ENCODE measurements around the gene BCL7A. TPM values are rescaled to one million over a fixed set of nuclear protein-coding genes. Genes with fewer than 3 reads are reported as not detected.
"Not testable (repeated sequence)": the region's sequence is repeated elsewhere in the genome, so short reads cannot be mapped to it uniquely, and the experiment has no call there.

Gene BCL7A
- total RNA-seq, 1 experiment from 2014 or later = 10.3 TPM

- no peak for DNase-seq (ENCODE audit: low read depth)
These were observed 2.6 kb downstream of the BCL7A start for GRCh38 chr12:122024132-122024785.

- DNase-seq (ENCODE audit: low read depth) = no peak
These were observed 5.1 kb downstream of the BCL7A start for GRCh38 chr12:122026706-122027333.

- peak; percentile 21 for DNase-seq (ENCODE audit: low read depth)
These were observed 6.7 kb downstream of the BCL7A start for GRCh38 chr12:122028165-122028904.

GRCh38 chr12:122028905-122029560, 7.3 kb downstream of the BCL7A start:
- DNase-seq (ENCODE audit: low read depth) = no peak

GRCh38 chr12:122029620-122030423, 8.1 kb downstream of the BCL7A start:
- DNase-seq (ENCODE audit: low read depth) = no peak

DNA sequence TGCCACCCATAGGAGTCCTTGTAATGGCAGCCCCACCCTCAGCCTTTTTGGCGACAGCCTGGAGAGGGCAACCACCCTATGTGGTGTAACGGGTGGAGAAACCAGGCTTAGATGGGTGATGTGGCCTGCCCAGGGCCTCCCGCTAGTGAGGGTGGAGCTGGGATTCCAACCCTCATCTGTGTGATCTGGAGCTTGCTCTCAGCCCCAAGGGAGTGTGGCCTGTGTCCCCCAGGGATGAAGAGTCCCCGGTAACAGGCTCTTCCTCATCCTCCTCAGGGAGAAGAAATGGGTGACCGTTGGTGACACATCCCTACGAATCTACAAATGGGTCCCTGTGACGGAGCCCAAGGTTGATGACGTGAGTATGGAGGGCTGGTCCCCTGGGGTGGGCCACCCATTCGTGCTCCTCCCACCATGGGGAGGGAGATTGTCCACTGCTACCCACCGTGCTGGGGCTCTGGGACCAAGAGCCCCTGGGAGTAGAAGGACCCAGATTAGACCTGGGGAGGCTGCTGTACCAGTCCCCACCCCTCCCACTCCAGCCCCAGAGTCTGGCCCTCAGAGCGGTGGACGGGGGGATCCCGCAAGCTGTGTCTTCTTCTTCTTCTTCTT, 8.8 kb downstream of the BCL7A start:
- no peak for DNase-seq (ENCODE audit: low read depth)

- peak; percentile 31 for DNase-seq (ENCODE audit: low read depth)
These were observed 9.9 kb downstream of the BCL7A start for GRCh38 chr12:122031342-122032216.

DNA sequence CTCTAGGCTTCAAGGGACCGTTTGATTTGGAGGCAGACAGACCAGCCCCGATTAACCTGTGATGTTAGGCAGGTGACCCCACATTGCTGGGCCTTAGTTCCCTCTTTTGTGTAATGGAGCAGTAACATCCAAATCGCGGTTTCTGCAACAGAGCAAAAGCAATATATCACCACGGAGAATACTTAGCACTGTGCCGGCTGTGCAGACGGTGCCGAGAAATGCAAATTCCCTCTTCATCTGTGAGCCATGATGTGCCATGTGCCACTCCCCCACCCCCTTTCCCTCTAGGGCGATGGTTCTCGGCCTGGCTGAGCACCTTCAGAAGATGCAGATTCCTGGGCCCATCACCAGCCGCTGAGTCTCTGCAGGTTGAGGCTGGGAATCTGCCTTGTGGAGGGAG, 10.9 kb downstream of the BCL7A start:
- no peak for DNase-seq (ENCODE audit: low read depth)

- DNase-seq (ENCODE audit: low read depth) = no peak
These were observed 13.6 kb downstream of the BCL7A start for GRCh38 chr12:122035292-122035691.

DNA sequence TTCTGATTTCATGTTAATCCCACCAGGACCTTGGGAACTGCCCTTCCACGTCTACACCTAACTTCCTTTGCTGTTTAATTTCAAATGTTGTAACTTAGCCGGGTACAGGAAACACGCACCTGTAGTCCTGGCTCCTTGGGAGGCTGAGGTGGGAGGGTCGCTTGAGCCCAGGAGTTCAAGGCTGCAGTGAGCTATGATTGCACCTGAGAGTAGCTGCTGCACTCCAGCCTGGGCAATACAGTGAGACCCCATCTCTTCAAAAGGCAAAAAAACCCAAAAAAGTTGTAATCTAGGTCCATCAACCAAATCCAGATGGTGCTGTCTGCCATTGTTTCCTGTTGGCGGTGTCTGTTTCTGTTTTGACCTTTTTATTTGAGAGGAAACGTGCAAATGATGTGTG, 14.5 kb downstream of the BCL7A start:
- DNase-seq (ENCODE audit: low read depth) = no peak

GRCh38 chr12:122040579-122041386, 19.1 kb downstream of the BCL7A start:
- no peak for DNase-seq (ENCODE audit: low read depth)

- not testable (repeated sequence) for DNase-seq (ENCODE audit: low read depth)
These were observed 19.8 kb downstream of the BCL7A start for GRCh38 chr12:122041458-122041857.

DNA sequence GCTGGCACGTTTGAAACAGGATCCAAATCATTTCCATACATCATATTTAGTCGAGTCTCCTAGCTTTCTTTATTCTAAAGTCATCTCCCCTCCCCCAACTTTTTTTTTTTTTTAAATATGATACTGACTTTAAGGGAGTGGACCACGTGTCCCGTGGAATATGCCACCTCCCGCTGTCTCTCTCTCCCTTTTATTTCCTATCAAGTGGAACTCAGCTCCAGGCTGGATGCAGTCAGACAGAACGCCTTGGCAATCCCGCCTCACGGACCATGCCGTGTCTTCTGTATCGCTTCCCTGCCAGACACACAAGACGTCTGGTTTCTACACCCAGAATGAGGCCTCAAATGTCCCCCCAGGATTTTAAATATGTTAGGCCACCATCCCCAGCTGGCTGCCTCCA, 21.2 kb downstream of the BCL7A start:
- DNase-seq (ENCODE audit: low read depth) = no peak

DNA sequence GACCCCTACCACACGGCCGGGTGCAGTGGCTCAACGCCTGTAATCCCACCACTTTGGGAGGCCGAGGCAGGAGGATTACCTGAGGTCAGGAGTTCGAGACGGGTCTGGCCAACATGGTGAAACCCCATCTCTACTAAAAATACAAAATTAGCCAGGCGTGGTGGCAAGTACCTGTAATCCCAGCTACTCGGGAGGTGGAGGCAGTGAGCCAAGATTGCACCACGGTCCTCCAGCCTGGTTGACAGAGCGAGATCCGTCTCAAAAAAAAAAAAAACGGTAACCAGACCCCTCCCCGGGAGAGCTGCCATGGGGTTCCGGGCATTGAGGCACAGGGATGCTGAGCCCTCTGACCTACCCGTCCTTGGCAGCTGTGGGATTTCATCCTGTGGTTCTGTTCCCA, 21.8 kb downstream of the BCL7A start:
- no peak for DNase-seq (ENCODE audit: low read depth)

DNA sequence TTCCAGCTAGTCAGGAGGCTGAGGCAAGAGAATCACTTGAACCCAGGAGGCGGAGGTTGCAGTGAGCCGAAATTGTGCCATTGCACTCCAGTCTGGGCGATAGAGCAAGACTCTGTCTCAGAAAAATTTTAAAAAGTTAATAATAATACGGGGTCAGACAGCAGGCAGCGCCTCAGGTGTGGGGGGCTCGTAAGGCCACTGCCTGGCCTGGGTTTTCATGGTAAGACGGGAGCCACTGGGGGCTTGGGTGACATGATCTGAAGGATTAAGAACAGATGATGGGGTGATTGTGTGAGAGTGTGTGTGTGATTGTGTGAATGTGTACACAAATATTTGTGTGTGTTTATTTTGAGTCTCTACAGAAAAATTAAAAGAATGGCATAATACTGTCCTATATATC, 23.6 kb downstream of the BCL7A start:
- no peak for DNase-seq (ENCODE audit: low read depth)

DNA sequence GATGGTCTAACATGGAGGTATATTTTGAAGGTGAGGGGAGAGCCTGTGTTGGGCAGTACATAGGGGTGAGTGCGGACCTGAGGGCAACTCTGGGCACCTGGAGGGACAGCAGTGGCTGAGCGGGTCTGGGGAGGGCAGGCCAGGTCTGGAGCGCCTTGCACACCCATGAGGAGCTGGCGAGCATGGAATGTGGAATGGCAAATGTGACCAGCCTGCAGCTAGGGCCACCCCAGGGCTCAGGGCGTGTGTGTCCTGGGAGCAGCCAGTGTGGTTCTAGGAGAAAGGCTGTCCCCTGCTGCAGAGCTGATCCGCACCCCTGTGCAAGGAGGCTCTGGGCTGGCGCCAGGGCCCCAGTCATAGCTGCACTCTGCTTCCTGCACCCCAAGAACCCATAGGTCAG, 24.5 kb downstream of the BCL7A start:
- DNase-seq (ENCODE audit: low read depth) = no peak

DNA sequence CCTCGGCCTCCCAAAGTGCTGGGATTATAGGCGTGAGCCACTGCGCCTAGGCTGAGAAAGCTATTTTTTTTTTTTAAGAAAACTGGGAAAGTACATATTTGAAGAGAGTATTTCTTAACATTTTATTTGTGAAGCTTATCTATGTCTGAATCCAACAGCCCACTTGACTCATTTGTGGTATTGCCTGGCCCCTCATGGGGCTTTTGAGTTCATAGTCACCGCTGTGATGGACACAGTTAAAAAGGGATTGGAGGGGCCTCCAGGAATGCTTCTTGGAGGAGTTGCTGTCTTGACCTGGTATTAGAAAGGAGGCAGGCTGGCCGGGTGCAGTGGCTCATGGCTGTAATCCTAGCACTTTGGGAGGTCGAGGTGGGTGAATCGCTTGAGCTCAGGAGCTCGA, 26.5 kb downstream of the BCL7A start:
- DNase-seq (ENCODE audit: low read depth) = no peak

- DNase-seq (ENCODE audit: low read depth) = no peak
These were observed 28.1 kb downstream of the BCL7A start for GRCh38 chr12:122049827-122050226.

DNA sequence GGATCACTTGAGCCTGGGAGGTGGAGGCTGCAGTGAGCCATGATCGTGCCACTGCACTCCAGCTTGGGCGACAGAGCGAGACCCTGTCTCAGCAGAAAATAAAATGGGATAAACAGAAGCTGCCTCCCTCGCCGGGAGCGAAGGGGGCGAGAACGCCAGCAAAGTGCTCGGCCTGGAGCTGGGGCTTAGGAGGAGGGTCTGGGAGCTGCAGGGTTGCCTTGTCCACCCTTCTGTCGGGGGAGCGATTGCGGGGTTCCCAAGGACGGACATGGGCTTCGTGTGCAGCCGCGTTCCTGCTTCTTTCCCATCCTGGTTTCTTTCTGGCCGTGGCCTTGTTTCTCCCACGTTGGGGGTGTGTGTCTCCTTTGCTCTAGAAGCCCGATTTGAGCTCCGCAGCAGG, 29.0 kb downstream of the BCL7A start:
- DNase-seq (ENCODE audit: low read depth) = no peak
